Parathyroid adenoma (tissue), 2 donors: Measurements from ENCODE around the gene ZNF335.

Experiments
- H2AFZ ChIP-seq: fragments of 300-600 bp; sonication (generic); one replicate; pipeline ENCODE4 v1.7.0; 2017; ENCODE audit warnings: antibody characterized with exemption, mild to moderate bottlenecking
- H3K27ac ChIP-seq: fragments of 300-600 bp; sonication (generic); one replicate; pipeline ENCODE4 v1.7.0; 2017
- H3K27me3 ChIP-seq: fragments of 300-600 bp; sonication (generic); one replicate; pipeline ENCODE4 v1.7.0; 2017; ENCODE audit warnings: low read length; ENCODE audit not compliant: control insufficient read depth, insufficient read depth
- H3K36me3 ChIP-seq: fragments of 300-600 bp; sonication (generic); one replicate; pipeline ENCODE4 v1.7.0; 2017; ENCODE audit warnings: low read length; ENCODE audit not compliant: control insufficient read depth, insufficient read depth
- H3K4me1 ChIP-seq: fragments of 300-600 bp; sonication (generic); one replicate; pipeline ENCODE4 v1.7.0; 2017; ENCODE audit warnings: control low read depth
- H3K4me2 ChIP-seq: fragments of 300-600 bp; sonication (generic); one replicate; pipeline ENCODE4 v1.7.0; 2017; ENCODE audit warnings: low read length
- H3K4me3 ChIP-seq: fragments of 300-600 bp; sonication (generic); one replicate; pipeline ENCODE4 v1.7.0; 2017; ENCODE audit warnings: low read depth, low read length
- H3K79me2 ChIP-seq: fragments of 300-600 bp; sonication (generic); one replicate; pipeline ENCODE4 v1.7.0; 2017; ENCODE audit warnings: control low read depth
- H3K9ac ChIP-seq: fragments of 300-600 bp; sonication (generic); one replicate; pipeline ENCODE4 v1.7.0; 2017; ENCODE audit warnings: mild to moderate bottlenecking
- H3K9me3 ChIP-seq: fragments of 300-600 bp; sonication (generic); one replicate; pipeline ENCODE4 v1.7.0; 2017; ENCODE audit warnings: low read length; ENCODE audit not compliant: control insufficient read depth
- TF ChIP-seq, protein P1 (sequence below): fragments of 300-600 bp; sonication (generic); IDR thresholded peaks from one replicate; pipeline ENCODE4 v1.7.0; 2017; ENCODE audit warnings: antibody characterized with exemption, mild to moderate bottlenecking
- donor health status: primary hyperparathyroidism.

ZNF335 gene

DNA sequence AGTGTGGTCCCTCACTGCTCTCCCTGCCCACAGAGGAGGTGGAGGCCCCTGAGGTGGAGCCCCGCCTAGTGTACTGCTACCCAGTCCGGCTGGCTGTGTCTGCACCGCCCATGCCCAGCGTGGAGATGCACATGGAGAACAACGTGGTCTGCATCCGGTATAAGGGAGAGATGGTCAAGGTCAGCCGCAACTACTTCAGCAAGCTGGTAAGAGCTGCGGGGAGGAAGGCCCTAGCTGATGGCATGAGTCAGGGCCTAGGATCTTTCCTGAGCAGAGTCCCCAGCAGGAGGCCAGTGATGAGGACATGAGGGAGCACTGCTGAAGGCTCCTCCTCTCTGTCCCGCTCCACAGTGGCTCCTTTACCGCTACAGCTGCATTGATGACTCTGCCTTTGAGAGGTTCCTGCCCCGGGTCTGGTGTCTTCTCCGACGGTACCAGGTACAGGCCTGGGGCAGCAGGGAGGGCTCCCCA lies 26.3 kb downstream of the ZNF335 start:
- no peak overlapping the region for H2AFZ ChIP-seq
- H3K4me1 ChIP-seq = no peaks in the 10 kb centered on the region
- H3K4me3 ChIP-seq = no peak overlapping the region
- H3K27me3 ChIP-seq = no peaks in the 10 kb centered on the region
- H3K9ac ChIP-seq = no peak overlapping the region
- H3K36me3 ChIP-seq = no peaks in the 10 kb centered on the region
- H3K27ac ChIP-seq = no peak overlapping the region
- TF ChIP-seq, protein P1, sequence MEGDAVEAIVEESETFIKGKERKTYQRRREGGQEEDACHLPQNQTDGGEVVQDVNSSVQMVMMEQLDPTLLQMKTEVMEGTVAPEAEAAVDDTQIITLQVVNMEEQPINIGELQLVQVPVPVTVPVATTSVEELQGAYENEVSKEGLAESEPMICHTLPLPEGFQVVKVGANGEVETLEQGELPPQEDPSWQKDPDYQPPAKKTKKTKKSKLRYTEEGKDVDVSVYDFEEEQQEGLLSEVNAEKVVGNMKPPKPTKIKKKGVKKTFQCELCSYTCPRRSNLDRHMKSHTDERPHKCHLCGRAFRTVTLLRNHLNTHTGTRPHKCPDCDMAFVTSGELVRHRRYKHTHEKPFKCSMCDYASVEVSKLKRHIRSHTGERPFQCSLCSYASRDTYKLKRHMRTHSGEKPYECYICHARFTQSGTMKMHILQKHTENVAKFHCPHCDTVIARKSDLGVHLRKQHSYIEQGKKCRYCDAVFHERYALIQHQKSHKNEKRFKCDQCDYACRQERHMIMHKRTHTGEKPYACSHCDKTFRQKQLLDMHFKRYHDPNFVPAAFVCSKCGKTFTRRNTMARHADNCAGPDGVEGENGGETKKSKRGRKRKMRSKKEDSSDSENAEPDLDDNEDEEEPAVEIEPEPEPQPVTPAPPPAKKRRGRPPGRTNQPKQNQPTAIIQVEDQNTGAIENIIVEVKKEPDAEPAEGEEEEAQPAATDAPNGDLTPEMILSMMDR = no peak
- no peaks in the 10 kb centered on the region for H3K79me2 ChIP-seq
- no peaks in the 10 kb centered on the region for H3K9me3 ChIP-seq
- H3K4me2 ChIP-seq = no peak overlapping the region

DNA sequence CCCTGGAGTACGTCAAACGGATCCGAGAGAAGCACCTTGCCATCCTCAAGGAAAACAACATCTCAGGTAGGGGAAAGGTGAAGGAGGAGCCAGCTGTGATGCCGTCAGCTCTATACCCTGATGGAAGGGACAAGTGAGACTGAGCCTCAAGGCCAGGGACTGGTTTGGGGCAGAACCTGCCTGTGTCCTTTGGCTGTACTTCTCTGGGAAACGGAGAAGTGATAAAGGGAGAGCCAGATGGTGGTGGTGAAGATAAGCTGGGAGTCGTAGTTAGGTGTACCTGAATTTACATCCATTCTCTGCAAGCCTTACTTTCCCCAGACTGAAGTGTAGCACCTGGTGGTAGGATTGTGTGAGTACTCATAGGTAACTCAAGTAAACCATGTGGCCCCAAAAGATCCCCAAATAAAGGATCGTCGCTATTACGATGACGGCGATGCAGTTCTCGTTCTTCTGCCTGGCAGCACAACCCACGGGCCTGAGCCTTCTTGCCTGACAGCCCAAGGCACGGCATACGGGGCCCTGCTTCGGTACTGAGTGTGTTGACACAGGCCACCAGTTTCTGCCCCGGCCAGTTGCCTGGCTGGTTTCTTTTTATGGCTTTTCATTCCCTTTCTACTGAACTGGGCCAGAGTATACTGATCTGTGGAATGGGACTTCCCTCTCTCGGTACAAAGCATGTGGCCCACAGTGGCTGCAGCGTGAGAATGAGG lies 26.9 kb downstream of the ZNF335 start:
- Histone ChIP-seq H3K4me2 (no peak overlapping the region), H3K27me3 (no peaks in the 10 kb centered on the region), H3K4me1 (no peaks in the 10 kb centered on the region), H3K9me3 (no peaks in the 10 kb centered on the region), H3K4me3 (no peak overlapping the region), H2AFZ (no peak overlapping the region), H3K9ac (no peak overlapping the region), H3K27ac (no peak overlapping the region), H3K79me2 (no peaks in the 10 kb centered on the region), H3K36me3 (no peaks in the 10 kb centered on the region)
- TF ChIP-seq, protein P1 = no peak

DNA sequence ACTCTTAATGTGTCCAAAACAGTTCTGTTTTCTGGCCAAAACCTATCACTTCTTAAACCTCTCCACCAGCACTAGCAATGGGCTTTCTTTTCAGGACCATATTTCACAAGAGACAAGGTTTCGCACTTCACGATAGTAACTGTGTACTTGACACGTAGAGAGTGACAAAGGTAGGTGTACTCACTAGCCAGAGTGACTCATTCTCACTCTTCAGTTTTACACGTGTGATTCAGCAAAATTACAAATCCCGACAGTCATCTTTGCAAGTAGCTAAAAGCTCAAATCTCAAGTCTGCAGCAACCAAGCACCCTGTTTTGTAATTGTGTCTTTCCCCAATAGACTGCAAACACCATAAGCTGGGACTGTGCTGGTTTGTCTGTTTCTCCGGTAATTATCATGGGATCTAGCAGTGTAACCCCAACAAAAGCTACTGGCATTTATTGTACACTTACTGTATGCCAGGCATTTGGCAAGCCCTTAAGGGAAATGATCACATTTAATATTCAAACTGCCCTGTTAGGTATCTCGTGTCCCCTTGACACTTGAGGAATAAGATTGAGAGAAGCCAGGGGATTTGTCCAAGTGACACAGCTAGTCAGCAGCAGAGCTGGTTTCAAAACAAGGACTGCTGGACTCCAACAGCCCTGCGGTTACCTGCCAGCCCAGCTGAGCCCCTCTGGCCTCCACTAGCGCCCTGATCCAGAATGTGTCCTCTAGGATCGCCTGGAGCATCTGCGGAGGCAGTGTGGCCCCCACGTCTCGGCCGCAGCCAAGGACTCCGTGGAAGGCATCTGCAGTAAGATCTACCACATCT lies 27.6 kb downstream of the ZNF335 start:
- no peaks in the 10 kb centered on the region for H3K9me3 ChIP-seq
- no peaks in the 10 kb centered on the region for H3K36me3 ChIP-seq
- peaks cover 4% of the 10 kb centered on the region for H3K79me2 ChIP-seq
- no peak overlapping the region for H3K4me3 ChIP-seq
- H3K27me3 ChIP-seq = no peaks in the 10 kb centered on the region
- no peak overlapping the region for H3K4me2 ChIP-seq
- H3K9ac ChIP-seq = no peak overlapping the region
- H3K4me1 ChIP-seq = no peaks in the 10 kb centered on the region
- H3K27ac ChIP-seq = no peak overlapping the region
- no peak overlapping the region for H2AFZ ChIP-seq
- TF ChIP-seq, protein P1 = no peak

DNA sequence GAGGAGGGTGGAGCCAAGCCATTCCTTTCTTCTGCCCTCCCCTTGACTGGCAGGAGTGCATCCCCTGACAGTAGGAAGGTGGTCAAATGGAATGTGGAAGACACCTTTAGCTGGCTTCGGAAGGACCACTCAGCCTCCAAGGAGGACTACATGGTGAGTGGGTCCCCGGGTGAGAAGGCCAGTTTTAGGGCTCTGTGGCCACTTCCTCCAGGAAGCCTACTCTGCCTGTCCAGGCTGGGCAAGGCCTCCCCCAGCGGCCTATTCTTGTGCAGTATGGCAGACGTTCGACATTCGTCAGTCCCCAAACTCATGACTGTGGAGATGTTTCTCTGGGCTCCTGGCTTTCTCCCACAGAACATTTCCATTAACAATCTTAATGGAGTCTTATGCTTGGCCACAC lies 28.4 kb downstream of the ZNF335 start:
- TF ChIP-seq, protein P1 = no peak
- Histone ChIP-seq H3K4me2 (no peak overlapping the region), H3K36me3 (no peaks in the 10 kb centered on the region), H2AFZ (no peak overlapping the region), H3K9me3 (no peaks in the 10 kb centered on the region), H3K4me3 (no peak overlapping the region), H3K9ac (no peak overlapping the region), H3K79me2 (peaks cover 4% of the 10 kb centered on the region), H3K4me1 (no peaks in the 10 kb centered on the region), H3K27me3 (no peaks in the 10 kb centered on the region), H3K27ac (no peak overlapping the region)
